HepG2 (cell line): Measurements from ENCODE around the gene WWP2. TPM values are rescaled to one million over a fixed set of nuclear protein-coding genes. Genes with fewer than 3 reads are reported as not detected.

ENCODE experiments used
- ARID3A ChIP-seq: IDR thresholded peaks from 2 replicates; pipeline ENCODE4 v1.6.1; 2012; ENCODE audit warnings: low read depth, low read length, improper control_type of control experiment
- DDIT3 ChIP-seq: sonication (generic); formaldehyde crosslinking; IDR thresholded peaks from 2 replicates; pipeline ENCODE4 v1.4.0; 2020; ENCODE audit warnings: mild to moderate bottlenecking, missing genetic modification reagents
- FOXC1 ChIP-seq: sonication (generic); formaldehyde crosslinking; IDR thresholded peaks from 2 replicates; pipeline ENCODE4 v1.8.0; 2022; ENCODE audit warnings: mild to moderate bottlenecking, missing genetic modification reagents, borderline replicate concordance
- HMGXB4 ChIP-seq, 2 experiments: sonication (generic) in 1 of 2; formaldehyde crosslinking in 1 of 2; IDR thresholded peaks; 2 replicates each; pipeline versions ENCODE4 v1.4.0 to v1.6.1; 2018 to 2020; ENCODE audit warnings: missing genetic modification reagents in 2 of 2, borderline replicate concordance in 1 of 2, low read depth in 1 of 2, mild to moderate bottlenecking in 1 of 2, missing biosample characterization in 1 of 2
- HOXA5 ChIP-seq: sonication (generic); formaldehyde crosslinking; IDR thresholded peaks from 2 replicates; pipeline ENCODE4 v1.4.0; 2020; ENCODE audit warnings: missing genetic modification reagents
- KLF16 ChIP-seq, 2 experiments: sonication (generic) in 1 of 2; formaldehyde crosslinking in 1 of 2; IDR thresholded peaks; 2 replicates each; pipeline versions ENCODE4 v1.6.1 to v1.8.0; 2016 to 2023; ENCODE audit warnings: missing genetic modification reagents in 2 of 2, missing compliant biosample characterization in 1 of 2
- MBNL3 ChIP-seq: fragments of 250-450 bp; sonication (Bioruptor Pico); conservative IDR thresholded peaks from 2 replicates; pipeline ENCODE4 v1.8.0; 2022; ENCODE audit warnings: mild to moderate bottlenecking, inconsistent platforms
- NR2C2 ChIP-seq: sonication (generic); formaldehyde crosslinking; IDR thresholded peaks from 2 replicates; pipeline ENCODE4 v1.4.0; 2020; ENCODE audit warnings: missing genetic modification reagents, mild to moderate bottlenecking, moderate library complexity, borderline replicate concordance
- POGZ ChIP-seq: sonication (generic); formaldehyde crosslinking; IDR thresholded peaks from 2 replicates; pipeline ENCODE4 v1.4.0; 2020; ENCODE audit warnings: mild to moderate bottlenecking, missing genetic modification reagents
- RNF2 ChIP-seq: fragments of 450-650 bp; conservative IDR thresholded peaks from 2 replicates; pipeline ENCODE4 v1.6.1; 2016; ENCODE audit warnings: low read depth
- RNF219 ChIP-seq: sonication (generic); formaldehyde crosslinking; IDR thresholded peaks from 2 replicates; pipeline ENCODE4 v1.5.0; 2020; ENCODE audit warnings: mild to moderate bottlenecking, missing genetic modification reagents
- SRY ChIP-seq: sonication (generic); formaldehyde crosslinking; IDR thresholded peaks from 2 replicates; pipeline ENCODE4 v1.8.0; 2022; ENCODE audit warnings: mild to moderate bottlenecking, missing genetic modification reagents
- STAG1 ChIP-seq: sonication (generic); formaldehyde crosslinking; IDR thresholded peaks from 2 replicates; pipeline ENCODE4 v1.4.0; 2020; ENCODE audit warnings: missing genetic modification reagents
- XRCC5 ChIP-seq: fragments of 200-400 bp; formaldehyde crosslinking; optimal IDR thresholded peaks from 2 replicates; pipeline ENCODE3; 2017; ENCODE audit warnings: mild to moderate bottlenecking, low read length
- ZBED4 ChIP-seq: sonication (generic); formaldehyde crosslinking; IDR thresholded peaks from 2 replicates; pipeline ENCODE4 v1.4.0; 2020; ENCODE audit warnings: missing genetic modification reagents, borderline replicate concordance
- ZNF160 ChIP-seq: sonication (generic); formaldehyde crosslinking; IDR thresholded peaks from 2 replicates; pipeline ENCODE4 v1.8.0; 2022; ENCODE audit warnings: mild to moderate bottlenecking, inconsistent platforms, missing genetic modification reagents
- ZNF205 ChIP-seq: IDR thresholded peaks from 2 replicates; pipeline ENCODE4 v1.6.1; 2018; ENCODE audit warnings: missing biosample characterization, missing genetic modification reagents
- ZNF383 ChIP-seq: sonication (generic); formaldehyde crosslinking; IDR thresholded peaks from 2 replicates; pipeline ENCODE4 v1.4.0; 2020; ENCODE audit warnings: missing genetic modification reagents, mild to moderate bottlenecking, borderline replicate concordance
- ZNF501 ChIP-seq: sonication (generic); formaldehyde crosslinking; IDR thresholded peaks from 2 replicates; pipeline ENCODE4 v1.5.1; 2020; ENCODE audit warnings: mild to moderate bottlenecking, moderate library complexity, missing genetic modification reagents
- polyA plus RNA-seq, 8 experiments: library from polyadenylated mRNA; depleted of rRNA in 3 of 8; stranded (reverse) in 7 of 8; unstranded in 1 of 8; fragments of >200 nt; fragmentation: Illumina TruSeq in 4 of 8; extraction: Trizol in 4 of 8; gene quantifications; 2 replicates each; pipeline versions ENCODE4 v1.2.1 to v1.2.3, GENCODE V29; 2011 to 2016; ENCODE audit warnings: low read depth in 4 of 8, missing spikeins in 1 of 8, mixed read lengths in 1 of 8; ENCODE audit not compliant: insufficient read depth in 1 of 8
- total RNA-seq, 5 experiments: library from RNA; depleted of rRNA; stranded (reverse); fragments of >200 nt; fragmentation: Illumina TruSeq; extraction: Trizol; gene quantifications; 2 replicates each; pipeline ENCODE4 v1.2.3, GENCODE V29; 2016; ENCODE audit warnings: low read depth in 1 of 5

The WWP2 gene
- total and polyA plus RNA-seq, 2 of the 13 experiments (the other 11 are each of a cell fraction or from before 2014, with no cell fraction given): 11.4 to 28.2 TPM

- TF ChIP-seq ZBED4 (peak; percentile 48; the same call in 1 of the 2 replicates), POGZ (CRISPR knock-in tag) (peak; percentile 23; the same call in 1 of the 2 replicates), HMGXB4 (CRISPR knock-in tag; IDR thresholded peaks at IDR 0.05; ENCODE audit: borderline replicate concordance in 1 of 2, low read depth in 1 of 2) (peak; percentile 29 to 56; a peak in 2 of 4 replicates), ZNF160 (CRISPR knock-in tag) (no peak), DDIT3 (no peak), XRCC5 (peak; percentile 42), ZNF205 (no peak), ZNF383 (CRISPR knock-in tag) (no peak), SRY (no peak), RNF219 (CRISPR knock-in tag) (no peak), HOXA5 (peak; percentile 58; the same call in 1 of the 2 replicates), FOXC1 (peak; percentile 59; the same call in 1 of the 2 replicates), RNF2 (no peak), STAG1 (CRISPR knock-in tag) (peak; percentile 97), ZNF501 (peak; percentile 65), MBNL3 (CRISPR knock-in tag) (no peak), ARID3A (0 out of 2 replicates have a peak, but pooled peaks have one; percentile 23), KLF16 (CRISPR knock-in tag; IDR thresholded peaks at IDR 0.05) (no peak), NR2C2 (no peak)
Observed at GRCh38 chr16:69930117-69930776, 168.1 kb downstream of the WWP2 start (continued).
